Peyer's patch (tissue), 4 donors: ENCODE data around the gene CLDN9.

Experiments used
- CTCF ChIP-seq, 6 experiments: fragments of 450-650 bp in 4 of 6; fragments of 200-600 bp in 2 of 6; sonication (generic) in 1 of 6; IDR thresholded peaks; one replicate each; pipeline ENCODE4 v1.5.1; 2017 to 2019; ENCODE audit warnings: antibody characterized with exemption in 6 of 6, mild to moderate bottlenecking in 3 of 6, moderate library complexity in 1 of 6
- POLR2A ChIP-seq, 2 donors: fragments of 450-650 bp; IDR thresholded peaks; one replicate each; pipeline ENCODE4 v1.5.1; 2017; ENCODE audit warnings: antibody characterized with exemption in 2 of 2, mild to moderate bottlenecking in 2 of 2, moderate library complexity in 2 of 2

- TF ChIP-seq CTCF (IDR thresholded peaks at IDR 0.05) (no peak), POLR2A (IDR thresholded peaks at IDR 0.05) (peak in 1 of 2 donors; percentile 29)
Observed at GRCh38 chr16:3038256-3038655, 25.5 kb downstream of the CLDN9 start.
